GM19023 (cell line): Measurements from ENCODE around the gene RNASE12.
"Not testable (repeated sequence)": the region's sequence is repeated elsewhere in the genome, so short reads cannot be mapped to it uniquely, and the experiment has no call there.

Experiments used
- ATAC-seq: cut with Tn5 transposase; IDR thresholded peaks from one replicate; pipeline ENCODE4 v1.9.1; 2021; ENCODE audit warnings: mild to moderate bottlenecking, moderate library complexity; ENCODE audit not compliant: unreplicated experiment

RNASE12 gene, protein sequence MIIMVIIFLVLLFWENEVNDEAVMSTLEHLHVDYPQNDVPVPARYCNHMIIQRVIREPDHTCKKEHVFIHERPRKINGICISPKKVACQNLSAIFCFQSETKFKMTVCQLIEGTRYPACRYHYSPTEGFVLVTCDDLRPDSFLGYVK

DNA sequence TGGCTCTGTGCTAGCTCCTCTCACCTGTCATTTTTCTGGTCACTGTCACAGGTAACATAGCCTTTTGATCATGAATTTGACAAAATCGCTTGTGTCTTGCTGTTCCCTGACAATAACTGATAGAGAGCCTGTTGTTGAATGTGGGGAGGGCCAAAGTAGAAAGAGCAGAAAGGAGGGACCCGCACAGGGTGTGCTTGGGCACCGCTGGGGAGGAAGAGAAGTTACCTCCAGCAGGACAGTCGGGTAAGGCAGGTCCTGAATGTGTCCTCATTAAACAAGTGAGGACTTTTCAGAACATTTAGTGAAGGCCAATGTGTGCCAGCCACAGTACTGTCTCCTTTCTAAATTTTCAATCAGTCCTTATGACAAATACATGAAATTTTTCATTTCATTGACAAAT lies at the start of gene RNASE12:
Gene RNASE12 (minus strand): TSS at position 142 of the 400 bp plus-strand sequence. CDS start 653 bp downstream, outside the sequence.
- ATAC-seq, result no peak

DNA sequence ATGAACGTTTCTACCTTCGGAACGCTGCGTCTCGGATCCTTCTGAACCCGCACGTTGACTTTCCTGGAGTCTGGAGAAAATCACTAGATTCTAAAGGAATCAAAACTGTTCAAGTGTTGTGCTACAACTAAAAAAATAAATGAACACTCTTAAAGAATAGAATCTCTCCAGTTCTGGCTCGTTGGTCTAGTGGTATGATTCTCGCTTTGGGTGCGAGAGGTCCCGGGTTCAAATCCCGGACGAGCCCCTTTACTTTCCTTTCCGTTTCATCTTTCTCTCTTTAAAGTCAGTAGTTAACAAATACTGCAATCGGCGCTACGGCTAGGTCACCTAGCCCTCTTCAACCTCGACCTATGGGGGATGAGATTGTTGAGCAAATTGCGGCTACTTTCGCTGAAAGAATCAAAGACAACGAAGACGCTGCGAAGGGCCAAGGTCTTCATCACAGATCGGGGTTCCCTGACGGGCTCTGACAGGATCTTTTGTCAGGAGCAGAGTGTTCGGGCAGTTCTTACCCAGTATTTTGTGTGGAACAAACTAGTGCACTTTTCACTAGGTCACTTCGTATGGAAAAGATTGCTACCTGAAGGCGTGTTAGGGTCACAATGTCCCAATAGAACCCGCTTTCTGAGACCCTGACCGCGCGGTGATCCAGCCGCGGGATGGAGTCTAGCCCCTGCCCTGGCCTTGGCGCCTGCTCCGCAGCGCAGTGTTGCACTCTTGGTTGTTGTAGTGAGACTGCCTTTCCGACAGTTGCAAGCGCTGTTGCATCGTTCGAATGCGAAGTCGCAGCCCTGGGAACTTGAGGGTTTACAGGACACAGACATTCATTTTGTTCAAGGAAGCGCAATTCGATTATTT lies 41.9 kb upstream of the RNASE12 start:
- peak; percentile 62 for ATAC-seq

DNA sequence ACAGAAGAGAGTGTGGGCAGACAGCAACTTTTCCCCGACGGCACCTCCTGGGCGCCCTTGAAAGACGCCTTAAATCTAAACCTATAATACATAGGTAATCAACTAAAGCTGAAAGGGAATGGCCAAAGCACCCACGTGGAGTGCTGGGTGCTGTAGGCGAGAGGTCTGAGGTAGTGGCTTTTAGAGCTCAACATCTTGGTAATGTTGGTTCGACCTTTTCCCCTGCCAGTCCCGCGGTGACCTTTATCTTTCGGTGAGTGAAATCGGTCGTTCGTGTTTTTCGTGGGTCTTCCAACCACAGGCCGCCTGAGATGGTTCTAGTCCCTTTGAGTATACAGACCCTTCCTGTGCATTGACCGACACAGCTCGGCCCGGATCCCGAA lies 41.3 kb upstream of the RNASE12 start:
- ATAC-seq, result peak; percentile 25

DNA sequence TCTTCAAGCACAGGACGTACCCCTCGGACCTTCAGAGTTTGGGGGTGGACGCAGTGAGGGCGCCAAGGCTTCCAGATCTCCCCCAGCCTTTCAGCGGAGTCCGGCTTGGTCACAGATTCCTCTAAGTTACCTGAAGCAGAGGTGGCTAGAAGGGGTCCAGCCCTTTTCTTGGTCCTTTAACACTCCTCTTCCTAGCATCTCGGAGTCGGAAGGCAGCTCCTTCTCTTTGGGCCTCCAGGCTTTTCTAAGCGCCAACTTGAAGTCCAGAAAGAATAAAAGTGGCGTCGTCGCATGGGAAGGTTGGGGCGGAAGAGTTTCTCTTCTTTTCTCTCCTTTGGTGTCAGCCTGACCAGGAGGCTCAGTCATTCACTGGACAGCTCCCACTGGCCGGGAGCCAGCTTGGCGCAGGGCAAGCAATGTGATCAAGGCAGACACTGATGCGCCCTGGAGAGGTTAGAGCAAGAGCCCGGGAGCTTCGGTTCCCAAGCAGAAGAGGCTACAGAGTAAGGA lies 40.8 kb upstream of the RNASE12 start:
- ATAC-seq, result no peak

DNA sequence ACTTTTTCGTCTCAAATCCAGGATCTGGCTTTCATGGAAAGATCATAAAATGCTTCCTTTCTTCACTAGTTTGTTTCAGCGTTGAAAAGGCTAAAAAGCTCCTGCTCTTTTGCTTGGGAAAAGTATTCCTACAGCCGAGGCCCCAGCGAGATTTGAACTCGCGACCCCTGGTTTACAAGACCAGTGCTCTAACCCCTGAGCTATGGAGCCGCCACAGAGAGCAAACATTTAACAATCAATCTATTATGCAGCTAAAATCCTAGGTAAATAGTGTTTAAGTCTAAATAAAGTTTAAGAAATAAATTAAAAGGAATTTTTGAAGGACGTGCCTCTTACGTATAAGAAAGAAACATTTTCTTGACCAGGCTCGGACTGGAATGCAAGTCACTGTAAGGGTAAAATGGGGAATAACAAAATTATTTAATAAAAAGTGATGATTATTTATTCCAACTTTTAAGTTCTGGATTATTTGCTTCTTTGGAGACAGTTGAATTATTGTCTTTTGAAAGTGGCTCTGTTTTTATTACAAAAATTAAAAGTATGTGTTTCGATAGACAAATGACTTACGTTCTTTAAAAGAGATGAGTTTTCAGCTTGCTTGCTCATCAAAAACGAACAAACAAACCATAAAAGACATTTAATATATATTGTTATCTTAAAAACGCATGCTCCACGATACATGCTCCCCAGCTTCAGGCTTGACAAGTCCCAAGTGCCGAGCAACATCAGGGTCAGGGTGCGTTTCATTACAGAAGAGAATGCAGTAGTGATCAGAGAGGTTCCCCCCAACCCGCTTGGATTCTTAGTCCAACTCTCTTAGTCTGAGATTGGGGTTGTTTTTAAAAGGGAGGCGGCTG lies 40.1 kb upstream of the RNASE12 start:
- ATAC-seq, result no peak

DNA sequence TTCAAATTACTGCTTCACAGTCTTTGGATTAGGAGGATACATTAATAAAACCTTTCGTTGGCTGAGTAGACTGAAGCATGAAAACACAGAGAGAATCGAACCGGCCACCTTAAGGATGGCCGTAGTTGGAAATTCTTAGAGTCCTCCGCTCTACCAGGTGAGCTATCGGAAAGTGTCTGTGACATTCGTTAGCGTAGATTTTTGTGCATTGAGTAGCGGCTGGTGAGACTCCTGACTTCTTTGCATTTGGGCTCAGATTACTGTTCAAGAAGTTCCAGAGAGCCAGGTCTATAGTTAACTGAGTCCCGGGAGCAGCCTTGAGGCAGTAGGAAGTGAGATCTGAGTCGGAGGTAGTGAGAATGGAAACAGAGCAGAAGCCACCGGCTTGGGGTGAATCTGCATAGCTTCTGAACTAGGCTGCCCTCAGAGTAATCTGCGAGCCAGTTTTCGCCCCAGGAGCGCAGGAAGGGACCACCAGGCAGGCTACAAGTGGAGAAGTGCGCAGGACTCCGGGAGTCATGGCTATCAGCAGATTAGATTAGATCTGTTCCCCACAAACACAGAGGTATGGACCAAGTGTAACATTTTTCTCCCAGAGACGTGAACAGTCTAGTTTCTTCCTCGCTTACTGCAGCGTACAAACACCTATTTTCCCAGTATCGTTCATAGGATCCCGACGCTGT lies 39.3 kb upstream of the RNASE12 start:
- ATAC-seq, result no peak

DNA sequence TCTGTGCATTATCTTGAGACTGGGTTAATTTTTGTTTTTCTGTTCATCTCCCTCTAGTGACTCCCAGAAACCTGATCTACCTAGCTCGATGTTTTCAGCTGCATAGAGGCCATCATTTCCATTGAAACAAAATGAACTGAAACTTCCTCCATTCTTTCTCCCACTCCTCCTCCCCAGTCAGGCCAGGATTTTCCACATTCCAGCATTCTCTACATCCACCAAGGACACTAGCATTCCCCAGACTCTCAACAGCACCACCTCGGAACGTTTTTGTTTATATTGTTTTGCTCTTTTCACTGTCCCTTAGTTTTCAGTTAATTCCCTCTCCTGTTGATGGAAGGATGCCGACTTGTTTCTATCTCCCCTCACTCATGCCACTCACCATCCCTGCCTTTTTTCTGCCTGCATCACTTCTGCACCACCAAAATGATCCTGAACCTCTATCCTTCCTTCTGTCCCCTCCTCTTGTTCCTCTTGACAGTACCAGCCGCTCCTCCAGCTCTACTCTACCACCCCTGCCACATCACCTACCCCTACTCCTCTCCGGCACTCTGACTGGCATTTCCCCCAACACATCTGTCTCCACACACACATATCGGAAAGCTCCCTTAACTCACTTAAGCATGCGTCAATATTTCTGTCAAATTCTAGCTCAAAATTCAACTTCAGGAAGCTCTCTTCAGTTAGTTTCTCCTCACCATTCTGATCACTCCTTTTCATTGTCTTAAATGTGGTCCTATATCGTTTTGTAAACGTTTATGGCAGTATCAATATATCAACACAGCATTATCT lies 37.1 kb upstream of the RNASE12 start:
- no peak for ATAC-seq

DNA sequence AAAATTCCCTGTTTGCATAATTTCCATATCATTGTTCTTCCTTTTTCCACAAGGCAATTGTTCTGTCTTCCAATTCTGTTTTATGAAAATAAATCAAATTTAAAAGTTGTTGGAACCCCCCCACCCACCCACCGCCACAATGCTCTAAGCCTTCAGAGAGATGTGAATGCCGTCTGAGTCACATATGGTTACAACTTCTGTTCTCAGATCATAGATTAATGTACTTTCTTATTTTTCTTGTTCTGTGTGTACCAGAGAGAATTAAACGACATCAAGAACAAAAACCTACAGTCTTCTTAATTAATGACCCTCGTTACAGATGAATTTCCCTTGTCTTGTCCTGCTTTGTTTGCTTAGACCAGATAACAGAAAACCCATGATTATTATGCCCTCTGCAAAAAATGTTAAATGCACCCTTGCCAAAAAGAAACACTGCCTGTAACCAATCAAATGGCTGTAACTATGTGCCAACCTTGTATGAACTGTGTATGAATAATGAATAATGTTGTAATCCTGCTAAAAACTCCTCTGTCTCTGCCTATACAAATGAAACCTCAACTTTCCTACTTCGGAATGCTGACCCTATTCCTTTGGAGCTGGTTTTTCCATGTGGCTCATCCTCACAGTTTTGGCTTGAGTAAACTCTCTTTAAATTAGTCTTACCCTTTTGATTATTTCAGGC lies 36.3 kb upstream of the RNASE12 start:
- no peak for ATAC-seq

DNA sequence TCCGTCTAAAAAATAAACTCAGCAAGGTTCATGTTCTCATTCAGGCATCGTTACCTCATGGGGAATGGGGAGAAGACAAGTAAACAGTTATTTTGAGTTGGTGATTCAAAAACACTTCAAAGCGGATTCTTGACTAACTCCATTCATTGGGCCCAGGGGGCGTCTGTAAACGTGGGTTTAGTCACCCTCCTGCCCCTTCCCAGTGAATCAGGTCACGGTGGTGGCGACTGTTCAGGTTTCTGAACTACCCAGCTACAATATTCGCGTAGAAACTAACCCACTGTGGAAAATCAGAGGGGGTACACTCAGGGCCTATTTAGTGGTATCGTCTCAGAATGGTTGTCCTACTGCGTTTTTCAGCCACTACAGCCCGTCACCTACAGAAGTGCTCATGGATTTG lies 35.1 kb upstream of the RNASE12 start:
- no peak for ATAC-seq

DNA sequence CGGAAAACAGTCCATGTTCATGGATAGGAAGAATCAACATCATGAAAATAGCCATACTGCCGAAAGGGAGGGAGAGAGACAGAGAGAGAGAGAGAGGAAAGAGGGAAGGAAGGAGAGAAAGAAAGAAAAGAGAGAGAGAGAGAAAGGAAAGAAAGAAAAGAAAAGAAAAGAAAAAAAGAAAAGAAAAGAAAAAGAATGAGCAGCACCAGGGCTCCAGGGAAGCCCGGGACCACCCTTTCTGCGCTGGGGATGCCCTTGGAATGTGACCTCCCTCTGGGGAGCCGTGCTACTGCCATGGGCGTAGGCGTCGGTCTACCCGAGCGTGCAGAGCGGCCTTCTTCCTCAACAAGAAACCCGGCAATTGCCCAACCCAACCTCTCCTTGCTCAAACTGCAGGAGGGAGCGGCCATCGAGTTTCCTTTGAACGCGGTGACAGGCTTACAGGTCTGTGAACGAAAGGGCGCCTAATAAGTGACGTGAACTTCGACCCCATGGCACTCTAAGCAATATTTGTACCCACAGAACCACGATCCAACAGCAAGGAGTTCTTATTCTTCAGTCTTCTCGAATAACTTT lies 33.4 kb upstream of the RNASE12 start:
- ATAC-seq, result no peak

DNA sequence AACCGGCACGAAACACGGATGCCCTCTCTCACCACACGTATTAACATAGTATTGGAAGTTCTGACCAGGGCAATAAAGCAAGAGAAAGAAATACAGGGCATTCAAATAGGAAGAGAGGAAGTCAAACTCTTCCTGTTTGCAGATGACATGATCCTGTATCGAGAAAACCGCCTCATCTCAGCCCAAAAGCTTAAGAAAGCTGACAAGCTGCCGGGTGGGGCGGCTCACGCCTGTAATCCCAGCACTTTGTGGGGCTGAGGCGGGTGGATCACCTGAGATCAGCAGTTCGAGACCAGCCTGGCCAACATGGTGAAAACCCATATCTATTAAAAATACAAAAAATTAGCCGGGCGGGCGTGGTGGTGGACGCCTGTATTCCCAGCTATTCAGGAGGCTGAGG lies 32.6 kb upstream of the RNASE12 start:
- no peak for ATAC-seq

DNA sequence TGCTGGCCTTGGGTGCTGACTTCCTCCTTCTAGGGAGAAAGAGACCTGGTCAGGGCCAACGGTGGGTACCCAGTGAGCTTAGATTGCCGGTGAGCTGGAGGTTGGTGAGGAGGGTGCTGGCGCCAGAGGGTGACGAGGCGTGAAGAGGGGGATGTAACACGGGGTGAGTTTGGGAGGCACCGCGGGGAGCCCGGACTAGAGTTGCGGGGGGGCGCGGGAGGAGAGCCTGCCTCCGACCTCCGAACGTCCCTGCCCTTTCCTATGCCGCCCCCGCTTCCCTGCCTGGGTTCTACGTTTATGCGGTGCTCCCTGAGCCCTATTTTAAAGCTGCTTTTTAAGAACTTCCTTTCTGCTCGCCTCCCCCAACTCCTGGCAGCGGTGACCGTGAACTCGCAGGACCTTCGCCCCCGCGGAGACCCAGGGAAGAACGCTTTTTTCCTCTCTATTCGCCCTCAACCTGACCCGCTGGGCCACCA lies 31.7 kb upstream of the RNASE12 start:
- no peak for ATAC-seq

DNA sequence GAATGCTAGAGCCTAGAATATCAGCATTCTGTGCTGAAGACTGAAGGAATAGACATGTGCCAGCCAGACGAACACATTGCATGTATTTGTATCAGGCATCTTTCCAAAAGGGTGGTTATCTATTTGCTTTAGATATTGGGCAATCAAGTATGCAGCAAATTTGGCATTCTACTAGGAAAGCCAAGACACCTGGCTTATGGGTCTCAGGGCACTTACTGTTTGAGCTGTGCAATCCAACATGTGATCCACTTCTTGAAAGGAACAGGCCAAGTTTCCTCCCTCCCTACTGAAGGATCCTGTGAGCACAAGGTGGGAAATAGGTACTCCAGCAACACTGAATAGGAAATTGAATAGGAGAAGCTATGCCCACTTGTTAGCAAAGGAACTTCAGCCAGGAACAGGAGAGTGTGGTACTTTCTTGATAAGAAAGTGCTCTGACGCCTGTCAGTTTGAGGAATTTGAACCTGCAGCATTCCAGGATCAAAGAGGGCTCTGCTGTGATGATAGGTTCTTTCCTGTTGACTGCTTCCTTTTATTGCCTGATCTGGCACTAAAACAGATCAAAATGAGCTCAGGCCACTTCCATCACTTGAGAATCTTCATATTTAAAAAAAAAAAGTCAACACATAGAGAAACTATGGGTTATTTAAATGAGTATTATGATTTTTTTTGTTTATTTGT lies 29.8 kb upstream of the RNASE12 start:
- no peak for ATAC-seq

DNA sequence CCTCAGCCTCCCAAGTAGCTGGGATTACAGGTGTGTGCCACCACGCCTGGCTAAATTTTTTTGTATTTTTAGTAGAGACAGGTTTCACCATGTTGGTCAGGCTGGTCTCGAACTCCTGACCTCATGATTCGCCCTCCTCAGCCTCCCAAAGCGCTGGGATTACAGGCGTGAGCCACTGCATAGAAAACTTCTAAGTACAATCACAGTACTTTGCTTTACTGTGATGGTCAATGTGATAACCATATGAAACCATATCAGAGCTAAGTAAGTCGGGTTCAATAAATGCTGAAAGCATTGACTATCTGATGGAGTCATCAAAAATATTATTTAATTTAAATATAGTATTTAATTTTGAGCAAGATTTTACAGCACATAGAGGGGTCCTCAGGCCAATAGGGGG lies 28.5 kb upstream of the RNASE12 start:
- ATAC-seq, result not testable (repeated sequence)

DNA sequence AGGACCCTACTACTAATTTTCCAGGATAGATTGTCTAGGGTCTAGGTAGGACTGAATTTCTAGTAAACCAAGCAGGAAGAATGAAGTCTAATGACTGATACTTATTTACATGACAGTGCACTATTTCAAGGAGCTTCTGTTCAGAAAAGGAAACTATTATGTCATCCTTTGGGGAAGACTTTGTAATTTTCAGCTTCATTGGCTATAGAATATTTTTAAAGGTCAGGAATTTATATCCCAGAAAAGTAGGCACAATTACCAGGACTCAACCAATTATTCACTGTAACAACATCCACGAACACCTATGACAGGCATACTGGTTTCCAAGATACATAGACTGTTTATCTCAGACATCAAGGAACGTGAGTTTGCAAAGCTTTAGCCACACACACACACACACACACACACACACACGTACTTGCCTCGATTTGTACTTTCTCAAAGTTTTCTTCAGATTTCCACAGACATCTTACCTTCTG lies 27.1 kb upstream of the RNASE12 start:
- no peak for ATAC-seq

DNA sequence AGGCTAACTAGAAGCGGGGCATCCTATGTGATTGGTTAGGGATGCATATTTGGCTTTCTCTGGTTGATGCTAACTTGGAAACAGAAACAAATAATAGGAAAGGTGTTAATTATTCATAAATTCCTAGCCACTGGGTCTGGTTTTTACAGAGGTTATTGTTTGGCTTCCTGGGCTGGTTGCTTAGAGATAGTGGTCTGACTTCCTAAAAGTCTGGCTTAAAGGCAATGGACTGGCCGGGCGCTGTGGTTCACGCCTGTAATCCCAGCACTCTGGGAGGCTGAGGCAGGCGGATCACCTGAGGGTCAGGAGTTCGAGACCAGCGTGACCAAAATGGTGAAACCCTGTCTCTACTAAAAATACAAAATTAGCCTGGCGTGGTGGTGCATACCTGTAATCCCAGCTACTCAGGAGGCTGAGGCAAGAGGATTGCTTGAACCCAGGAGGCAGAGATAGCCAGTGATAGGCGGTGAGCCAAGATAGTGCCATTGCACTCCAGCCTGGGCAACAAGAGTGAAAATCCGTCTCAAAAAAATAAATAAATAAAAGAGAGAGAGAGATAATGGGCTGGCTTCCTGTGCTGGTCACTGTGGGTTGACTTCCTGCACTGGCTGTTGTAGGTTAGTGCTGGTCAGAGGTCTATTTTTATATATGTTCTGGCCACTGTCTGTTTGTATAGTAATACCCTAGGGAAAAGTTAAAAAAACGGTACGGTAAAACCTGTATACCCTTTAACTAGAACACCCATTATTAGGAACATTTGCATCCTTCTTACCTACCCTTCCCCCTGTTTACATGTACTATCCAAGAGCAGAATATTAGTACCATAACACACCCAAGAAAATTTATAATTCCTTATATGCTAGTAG lies 26.2 kb upstream of the RNASE12 start:
- ATAC-seq, result no peak

DNA sequence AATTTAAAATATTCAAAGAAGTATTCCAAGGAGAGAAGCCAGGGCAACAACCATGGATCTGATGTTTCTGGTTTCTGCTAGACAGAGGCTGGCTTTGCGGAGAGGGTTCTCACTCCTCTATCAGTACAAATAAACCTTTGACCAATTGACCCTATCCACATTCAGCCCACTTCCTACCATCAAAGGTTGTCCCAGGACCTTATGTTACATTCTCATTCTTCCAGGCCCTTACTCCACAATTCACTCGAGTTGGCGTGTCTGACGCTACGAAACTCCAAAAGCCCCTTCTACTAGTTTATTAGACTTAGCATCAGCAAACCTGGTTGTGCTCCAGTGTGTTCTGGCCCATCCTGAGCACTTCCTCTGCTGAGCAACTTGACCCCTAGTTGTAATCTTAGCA lies 24.8 kb upstream of the RNASE12 start:
- ATAC-seq, result no peak
